Small intestine (tissue), 7 donors: ENCODE measurements around the gene WLS. TPM values are rescaled to one million over a fixed set of nuclear protein-coding genes. Genes with fewer than 3 reads are reported as not detected.
A peak's percentile ranks its signal among the peaks of the same experiment; 100 is the strongest.

Experiments
- DNase-seq, 2 donors: peaks; one replicate each; pipeline versions ENCODE4 v3.0.0 to v3.0.0-alpha.2; 2013
- FAIRE-seq: peaks from 2 replicates; lab custom pipeline; 2012; peaks lifted over from hg19 to GRCh38; lab: Jason Lieb, UNC
- H3K27ac ChIP-seq, 3 donors: one replicate each; pipeline ENCODE4 v1.5.1; 2013; ENCODE audit warnings: low read length in 2 of 3, mild to moderate bottlenecking in 2 of 3, control low read depth in 1 of 3, inconsistent platforms in 1 of 3, low read depth in 1 of 3, moderate library complexity in 1 of 3
- H3K27me3 ChIP-seq, 3 donors: one replicate each; pipeline ENCODE4 v1.6.1; 2013; ENCODE audit warnings: low read length in 3 of 3, inconsistent platforms in 1 of 3; ENCODE audit not compliant: control insufficient read depth in 3 of 3, insufficient read depth in 3 of 3
- H3K36me3 ChIP-seq, 3 donors: one replicate each; pipeline ENCODE4 v1.6.1; 2013; ENCODE audit warnings: low read length in 3 of 3, inconsistent platforms in 1 of 3, low read depth in 1 of 3, mild to moderate bottlenecking in 1 of 3, moderate library complexity in 1 of 3; ENCODE audit not compliant: control insufficient read depth in 3 of 3, insufficient read depth in 2 of 3
- H3K4me1 ChIP-seq, 3 donors: one replicate each; pipeline ENCODE4 v1.6.1; 2013; ENCODE audit warnings: low read length in 2 of 3, inconsistent platforms in 1 of 3, low read depth in 1 of 3, mild to moderate bottlenecking in 1 of 3, moderate library complexity in 1 of 3; ENCODE audit not compliant: control insufficient read depth in 3 of 3, insufficient read depth in 2 of 3
- H3K4me3 ChIP-seq, 3 donors: one replicate each; pipeline ENCODE4 v1.5.1; 2013; ENCODE audit warnings: low read length in 3 of 3, control low read depth in 1 of 3, inconsistent platforms in 1 of 3, low read depth in 1 of 3, mild to moderate bottlenecking in 1 of 3, moderate library complexity in 1 of 3
- H3K9me3 ChIP-seq, 2 donors: one replicate each; pipeline ENCODE4 v1.6.1; 2013; ENCODE audit warnings: low read depth in 1 of 2, low read length in 1 of 2; ENCODE audit not compliant: control insufficient read depth in 2 of 2, insufficient read depth in 1 of 2
- WGBS, 3 donors: extraction: QIAGEN DNeasy Blood & Tissue Kit; methylation state at CpG; one replicate each; pipeline ENCODE4 v1.1.7; 2013; 5-methylcytosine and 5-hydroxymethylcytosine counted together
- polyA plus RNA-seq, 4 donors: library from polyadenylated mRNA; stranded (reverse) in 3 of 4; unstranded in 1 of 4; fragments of 200-250 nt in 3 of 4; fragments of 120-200 nt in 1 of 4; gene quantifications; one replicate each; pipeline versions ENCODE4 v1.2.1 to v1.2.3, GENCODE V29; 2013
- donor health status: healthy with polysubstance abuse.
- donor health status: control.
- donor health status: control.
- donor health status: Bipolar disorder and iron deficiency.
- donor health status: healthy.

WLS gene
- polyA plus RNA-seq, 4 donors: 2.2 to 58.0 (median 22.5) TPM

DNA sequence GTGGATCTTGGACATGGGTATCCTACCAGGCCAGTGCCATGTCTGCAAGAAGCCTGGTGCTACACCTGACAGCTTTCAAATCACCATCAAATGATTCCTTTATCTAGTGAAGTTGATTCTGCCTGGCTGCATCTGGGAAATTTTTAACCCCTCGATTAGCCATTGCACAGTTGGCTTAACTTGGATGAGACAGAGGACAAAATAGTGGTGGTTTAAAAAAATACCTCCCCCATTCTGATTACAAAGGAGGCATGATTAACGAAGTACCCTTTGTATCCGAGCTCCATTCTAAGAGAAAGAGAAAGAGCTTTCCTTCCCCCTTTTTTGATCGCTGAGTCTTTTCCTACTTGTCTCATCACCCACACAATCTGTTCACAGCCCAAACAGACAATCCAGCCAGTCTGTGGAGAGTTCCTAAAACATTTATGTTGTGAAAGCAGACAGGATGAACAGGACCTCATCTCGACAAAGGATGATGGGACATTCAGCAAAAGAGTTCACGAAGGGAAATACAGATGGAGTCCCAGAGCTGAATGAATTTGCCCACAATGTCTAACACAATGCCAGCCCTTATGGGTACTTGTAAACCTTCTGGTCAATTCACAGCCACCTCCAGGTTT lies 20.5 kb downstream of the WLS start:
- FAIRE-seq: no peak
- Histone ChIP-seq H3K27me3 (no peaks in the 10 kb centered on the region), H3K36me3 (no peaks in the 10 kb centered on the region), H3K4me3 (no peak overlapping the region), H3K9me3 (no peaks in the 10 kb centered on the region), H3K27ac (no peak overlapping the region), H3K4me1 (peaks cover 0 to 4% (median 0%) of the 10 kb centered on the region in 3 donors)
- 80 to 88% (median 87%) methylated on average over 6 of the region's 6 CpGs for WGBS, 3 donors
- no peak for DNase-seq

DNA sequence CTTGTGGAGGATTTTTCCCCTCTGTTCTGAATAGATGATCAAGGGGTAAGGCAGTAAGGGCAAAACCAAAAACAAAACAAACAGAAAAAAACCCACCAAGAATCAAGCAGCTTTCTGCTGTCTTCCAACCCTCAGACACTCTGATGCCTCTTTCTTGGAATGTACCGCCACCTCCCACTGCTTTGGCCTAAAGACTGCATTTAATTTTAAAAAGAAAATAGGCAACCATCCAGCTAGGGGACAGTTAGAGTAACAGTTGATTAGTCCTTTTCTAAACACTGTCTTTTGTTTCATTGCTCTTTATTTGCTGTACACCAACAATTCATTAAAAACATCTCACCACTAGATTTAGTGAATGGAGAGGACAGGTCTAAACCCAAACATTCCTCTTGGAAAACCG lies 21.5 kb downstream of the WLS start:
- 81 to 94% (median 83%) methylated on average over 2 of the region's 2 CpGs for WGBS, 3 donors
- Histone ChIP-seq H3K27ac (no peak overlapping the region), H3K4me3 (no peak overlapping the region), H3K36me3 (no peaks in the 10 kb centered on the region), H3K27me3 (no peaks in the 10 kb centered on the region), H3K9me3 (no peaks in the 10 kb centered on the region), H3K4me1 (peaks cover 0 to 3% (median 0%) of the 10 kb centered on the region in 3 donors)
- DNase-seq (no peak), FAIRE-seq (no peak)

DNA sequence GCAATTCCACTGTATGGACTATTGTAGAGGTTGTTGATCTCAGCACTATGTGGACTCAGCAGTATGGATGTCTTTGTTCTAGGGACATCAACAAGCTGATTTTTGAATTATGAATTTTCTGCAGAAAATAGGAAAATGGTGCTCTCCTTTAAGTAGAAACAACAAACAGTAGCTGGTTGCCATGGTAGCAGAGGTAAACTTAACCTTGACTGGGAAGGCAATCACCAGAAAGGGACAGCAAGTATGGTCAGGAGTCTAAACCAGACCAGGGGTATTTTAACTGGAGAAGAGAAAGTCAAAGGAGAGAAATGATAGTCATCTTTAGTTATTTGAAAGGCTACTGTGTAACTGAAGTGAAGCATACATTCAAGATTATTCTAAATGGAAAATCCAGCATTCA lies 22.3 kb downstream of the WLS start:
- Histone ChIP-seq H3K27ac (no peak overlapping the region), H3K27me3 (no peaks in the 10 kb centered on the region), H3K36me3 (no peaks in the 10 kb centered on the region), H3K4me3 (no peak overlapping the region), H3K4me1 (peaks cover 0 to 3% (median 0%) of the 10 kb centered on the region in 3 donors), H3K9me3 (no peaks in the 10 kb centered on the region)
- DNase-seq (no peak), FAIRE-seq (no peak)

DNA sequence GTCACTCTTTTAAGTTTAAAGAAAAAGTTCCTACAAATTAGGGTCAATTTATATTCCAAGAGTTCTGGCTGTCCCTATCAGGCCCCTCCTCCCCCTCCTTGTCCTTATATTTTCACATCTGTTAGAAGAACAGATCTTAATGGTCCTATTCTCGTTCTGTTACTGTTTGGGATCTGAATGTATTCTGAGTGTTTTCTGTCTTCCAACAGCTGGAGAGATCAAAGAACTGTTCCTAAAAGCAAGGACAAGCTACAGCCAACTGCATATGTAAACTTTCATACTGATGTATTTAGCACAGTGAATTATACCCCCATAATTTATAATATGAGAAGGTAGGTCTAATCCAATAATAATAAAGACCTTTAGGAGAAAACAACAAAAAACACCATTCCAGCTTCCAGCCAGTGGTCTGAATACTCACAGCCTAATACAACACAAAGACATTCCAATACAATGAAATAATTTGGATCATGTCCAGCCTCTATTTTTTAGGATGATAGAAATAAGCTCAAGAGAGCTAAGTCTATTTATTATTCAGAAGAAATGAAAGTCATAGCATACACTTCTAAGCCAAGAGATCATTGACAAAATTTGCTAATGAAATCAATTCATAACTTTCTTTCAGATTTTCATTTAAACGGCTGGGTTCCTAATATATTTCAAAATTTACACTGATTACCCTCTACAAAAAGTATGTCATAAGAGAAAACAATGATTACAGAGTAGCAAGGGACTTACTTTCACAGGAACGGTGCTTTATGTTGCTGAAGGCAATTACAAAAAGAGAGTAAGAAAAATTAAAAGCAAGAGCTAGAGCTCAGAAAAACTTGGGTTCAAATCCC lies 25.3 kb downstream of the WLS start:
- DNase-seq: no peak
- H3K4me3 ChIP-seq: no peak overlapping the region
- no peaks in the 10 kb centered on the region for H3K36me3 ChIP-seq
- no peaks in the 10 kb centered on the region for H3K9me3 ChIP-seq
- H3K4me1 ChIP-seq: peaks cover 0 to 3% (median 0%) of the 10 kb centered on the region in 3 donors
- H3K27ac ChIP-seq: no peak overlapping the region
- 56 to 61% (median 58%) methylated on average over 3 of the region's 3 CpGs for WGBS, 3 donors
- H3K27me3 ChIP-seq: no peaks in the 10 kb centered on the region
- no peak for FAIRE-seq

DNA sequence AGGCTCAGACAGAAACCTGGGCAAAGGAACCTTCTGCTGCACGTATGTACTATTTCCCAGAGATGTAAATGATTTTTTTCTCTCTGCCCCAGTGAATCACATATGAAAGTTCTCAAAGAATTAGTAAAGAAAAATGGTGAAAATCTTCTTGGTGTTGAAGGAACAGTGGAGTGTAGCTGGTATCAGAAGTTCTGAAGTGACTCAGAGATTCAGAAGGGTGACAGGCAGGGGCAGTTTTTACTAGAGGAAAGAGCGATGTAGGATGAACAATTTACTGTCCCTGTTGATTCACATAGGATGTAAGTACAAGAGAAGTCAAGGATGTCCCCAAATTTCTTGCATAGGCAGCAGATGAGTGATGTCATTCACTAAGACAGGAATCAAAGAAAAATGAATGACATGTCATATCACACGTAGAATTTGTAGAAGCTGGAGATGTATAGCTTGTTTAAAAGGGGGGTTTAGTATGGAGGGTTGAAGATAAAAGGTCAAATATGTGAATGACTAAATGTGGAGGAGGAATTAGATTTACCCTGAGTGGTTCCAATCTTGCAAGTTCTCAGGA lies 26.4 kb downstream of the WLS start:
- H3K27me3 ChIP-seq: no peaks in the 10 kb centered on the region
- H3K4me3 ChIP-seq: no peak overlapping the region
- DNase-seq: no peak
- H3K9me3 ChIP-seq: no peaks in the 10 kb centered on the region
- no peak for FAIRE-seq
- peaks cover 0 to 3% (median 0%) of the 10 kb centered on the region in 3 donors for H3K4me1 ChIP-seq
- no peak overlapping the region for H3K27ac ChIP-seq
- WGBS, 3 donors: 80 to 87% (median 86%) methylated on average over 3 of the region's 3 CpGs
- no peaks in the 10 kb centered on the region for H3K36me3 ChIP-seq

DNA sequence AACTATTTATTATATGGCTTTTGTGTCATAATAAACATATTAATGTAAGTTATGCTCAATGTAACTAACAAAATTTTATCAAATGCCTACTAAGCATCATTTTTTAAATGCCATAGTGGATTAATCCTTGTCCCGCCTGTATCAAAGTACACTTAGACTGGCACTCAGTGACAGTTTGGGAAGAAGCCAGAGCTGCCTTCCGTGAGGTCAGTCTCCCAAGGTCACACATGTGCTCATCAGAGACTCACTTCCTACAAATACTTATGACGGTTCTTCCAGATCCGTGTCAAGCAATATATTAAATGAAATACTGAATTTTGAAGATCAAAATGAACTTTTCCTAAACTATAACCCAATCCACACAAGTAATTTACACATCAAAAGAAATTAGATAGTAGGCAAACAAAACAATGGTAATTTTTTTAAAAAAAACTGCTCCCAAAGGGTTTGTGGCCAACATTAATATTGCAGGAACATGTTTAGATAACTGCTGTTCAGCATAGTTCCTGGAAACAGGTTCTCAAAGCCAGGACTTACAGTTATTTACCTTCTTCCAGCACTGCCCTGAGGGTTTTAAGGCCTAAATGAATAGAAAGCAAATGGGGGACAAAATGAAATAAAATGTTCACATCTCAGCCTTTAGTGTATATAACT lies 27.2 kb downstream of the WLS start:
- peaks cover 0 to 3% (median 0%) of the 10 kb centered on the region in 3 donors for H3K4me1 ChIP-seq
- H3K27me3 ChIP-seq: no peaks in the 10 kb centered on the region
- 47 to 67% (median 60%) methylated on average over 4 of the region's 4 CpGs for WGBS, 3 donors
- no peak overlapping the region for H3K4me3 ChIP-seq
- no peaks in the 10 kb centered on the region for H3K9me3 ChIP-seq
- no peak for FAIRE-seq
- no peaks in the 10 kb centered on the region for H3K36me3 ChIP-seq
- peak in 1 of 2 donors; percentile 21 for DNase-seq
- H3K27ac ChIP-seq: no peak overlapping the region

DNA sequence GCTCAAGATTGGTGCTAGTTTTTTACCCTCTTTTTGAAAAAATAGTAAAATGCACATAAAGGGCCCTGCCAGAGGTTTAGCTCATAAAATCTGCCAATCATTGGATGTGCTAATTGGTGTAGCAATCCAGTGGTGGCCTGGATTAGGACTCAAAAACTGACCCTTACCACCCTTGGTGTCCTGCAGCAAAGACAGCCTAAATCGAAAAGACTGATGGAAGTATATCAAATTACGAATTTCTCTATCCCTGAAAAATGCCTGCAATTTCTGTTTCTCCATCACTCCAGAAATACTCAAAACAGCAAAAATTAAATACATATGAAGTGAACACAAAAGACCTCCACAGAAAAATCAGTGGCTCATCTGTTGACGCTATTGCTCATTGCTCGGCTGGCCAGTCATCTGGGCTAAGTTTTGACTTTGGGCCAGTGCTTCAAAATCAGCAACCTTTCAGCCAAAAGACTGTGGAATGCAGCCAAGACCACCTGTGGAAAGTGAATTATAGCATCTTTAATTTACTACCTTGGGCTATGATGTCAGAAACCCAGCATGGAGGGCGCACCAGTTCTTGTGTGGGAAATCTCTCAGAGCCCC lies 30.0 kb downstream of the WLS start:
- no peak for DNase-seq
- Histone ChIP-seq H3K27ac (no peak overlapping the region), H3K4me3 (no peak overlapping the region), H3K27me3 (no peaks in the 10 kb centered on the region), H3K36me3 (no peaks in the 10 kb centered on the region), H3K9me3 (no peaks in the 10 kb centered on the region), H3K4me1 (peaks cover 0 to 21% (median 5%) of the 10 kb centered on the region in 3 donors)
- 76 to 90% (median 84%) methylated on average over 5 of the region's 5 CpGs for WGBS, 3 donors
- no peak for FAIRE-seq
